Panc1 (cell line): ENCODE measurements around the gene UBQLN4. TPM values are rescaled to one million over a fixed set of nuclear protein-coding genes. Genes with fewer than 3 reads are reported as not detected.

Experiments
- ATAC-seq: fragments of 200-7000 bp; cut with Tn5 transposase; 2 replicates; pipeline ENCODE4 v1.9.1; 2020; ENCODE audit warnings: mild to moderate bottlenecking, moderate library complexity
- BruUV-seq: library from RNA; stranded (reverse); fragments of 400-500 nt; replicated peaks from 2 replicates; lab custom pipeline; 2021; lab: Mats Ljungman, UMichigan
- CTCF ChIA-PET: fragments of 300-600 bp; sonication (Branson Sonifier 250); formaldehyde crosslinking; loops from one replicate; lab custom pipeline; 2022; ENCODE audit warnings: antibody characterized with exemption; lab: Charles Lee
- POLR2A ChIA-PET: fragments of 300-600 bp; sonication (Branson Sonifier 250); formaldehyde crosslinking; loops from one replicate; lab custom pipeline; 2022; ENCODE audit warnings: antibody characterized with exemption; lab: Charles Lee
- DNase-seq: peaks from one replicate; pipeline ENCODE4 v3.0.0-alpha.2; 2010; ENCODE audit warnings: low read depth, low spot score
- H3K27ac ChIP-seq: 2 replicates; pipeline ENCODE4 v1.5.1; 2011; ENCODE audit warnings: mild to moderate bottlenecking, low read length, inconsistent platforms
- H3K27me3 ChIP-seq: fragments of 200-500 bp; sonication (Bioruptor generic); 2 replicates; pipeline ENCODE4 v1.6.0; 2014; ENCODE audit warnings: low read length, inconsistent platforms; ENCODE audit not compliant: control insufficient read depth, insufficient read depth
- H3K36me3 ChIP-seq: fragments of 200-500 bp; sonication (Bioruptor generic); 2 replicates; pipeline ENCODE4 v1.5.1; 2014; ENCODE audit warnings: inconsistent platforms, mild to moderate bottlenecking, low read length, moderate library complexity; ENCODE audit not compliant: control insufficient read depth, insufficient read depth
- H3K4me1 ChIP-seq: 2 replicates; pipeline ENCODE4 v1.5.1; 2011; ENCODE audit warnings: inconsistent platforms, mild to moderate bottlenecking, low read length, moderate library complexity; ENCODE audit not compliant: control insufficient read depth, insufficient read depth
- H3K4me3 ChIP-seq, 2 experiments: 2 replicates each; pipeline ENCODE4 v1.5.1; 2011 to 2012; ENCODE audit warnings: low read depth in 2 of 2, low read length in 2 of 2, mild to moderate bottlenecking in 2 of 2, inconsistent platforms in 1 of 2, moderate library complexity in 1 of 2
- H3K9me3 ChIP-seq: fragments of 200-500 bp; sonication (Bioruptor generic); 2 replicates; pipeline ENCODE4 v1.5.1; 2014; ENCODE audit warnings: low read depth, mild to moderate bottlenecking, inconsistent platforms, low read length, moderate library complexity; ENCODE audit not compliant: control insufficient read depth, insufficient read depth
- POLR2AphosphoS5 ChIP-seq: IDR thresholded peaks from 2 replicates; pipeline ENCODE4 v1.6.1; 2012; ENCODE audit warnings: mild to moderate bottlenecking, low read depth, low read length, moderate library complexity
- SIN3A ChIP-seq: IDR thresholded peaks from 2 replicates; pipeline ENCODE4 v1.6.1; 2012; ENCODE audit warnings: low read depth, mild to moderate bottlenecking, low read length, moderate library complexity, borderline replicate concordance; ENCODE audit not compliant: insufficient read depth
- TCF7L2 ChIP-seq: IDR thresholded peaks from 2 replicates; pipeline ENCODE4 v1.6.1; 2011; ENCODE audit warnings: mild to moderate bottlenecking, low read depth, low read length, inconsistent platforms
- in situ Hi-C: cut with HindIII; loops from 2 replicates; pipeline ENCODE4 v1.10.0; 2016; ENCODE audit warnings: low sequenced_read_pairs, low pct_unique_long_range_greater_than_20kb
- intact Hi-C: fragments of 100-400 bp; cut with micrococcal nuclease; formaldehyde crosslinking; loops from one replicate; pipeline ENCODE4 v1.10.0; 2022; ENCODE audit not compliant: unreplicated experiment
- total RNA-seq: library from RNA; stranded (reverse); gene quantifications from one replicate; pipeline ENCODE4 v1.2.1, GENCODE V29; 2021; ENCODE audit not compliant: unreplicated experiment
- TF ChIP-seq, protein P1 (sequence below), 2 experiments: IDR thresholded peaks; 2 replicates each; pipeline ENCODE4 v1.6.1; 2011 to 2012; ENCODE audit warnings: low read depth in 2 of 2, control low read depth in 1 of 2, low read length in 1 of 2, mild to moderate bottlenecking in 1 of 2, moderate library complexity in 1 of 2; ENCODE audit not compliant: insufficient read depth in 1 of 2
- TF ChIP-seq, protein P2 (sequence below): fragments of 450-650 bp; IDR thresholded peaks from 2 replicates; pipeline ENCODE4 v1.5.1; 2017; ENCODE audit warnings: mild to moderate bottlenecking

Gene UBQLN4
- total RNA-seq, 1 experiment from 2014 or later = 60.0 TPM

GRCh38 chr1:156075775-156076204 lies 22.2 kb upstream of the UBQLN4 start:
- ChIA-PET POLR2A (interaction anchor here (0.7 kb wide), 1 partner anchor 53 kb away, joined by 3 read pairs; no protein-coding TSS in a partner anchor), CTCF (no interaction called here)
- H3K36me3 ChIP-seq = no peaks in the 10 kb centered on the region
- ATAC-seq (no peak), DNase-seq (no peak)
- no peak overlapping the region for H3K27ac ChIP-seq
- peaks cover 11% of the 10 kb centered on the region for H3K4me1 ChIP-seq
- no peaks in the 10 kb centered on the region for H3K9me3 ChIP-seq
- in situ Hi-C loops = no loop called here
- H3K27me3 ChIP-seq = no peaks in the 10 kb centered on the region
- BruUV-seq = no TSS peak
- TF ChIP-seq POLR2AphosphoS5 (no peak), SIN3A (no peak), TCF7L2 (no peak)
- TF ChIP-seq, protein P1, sequence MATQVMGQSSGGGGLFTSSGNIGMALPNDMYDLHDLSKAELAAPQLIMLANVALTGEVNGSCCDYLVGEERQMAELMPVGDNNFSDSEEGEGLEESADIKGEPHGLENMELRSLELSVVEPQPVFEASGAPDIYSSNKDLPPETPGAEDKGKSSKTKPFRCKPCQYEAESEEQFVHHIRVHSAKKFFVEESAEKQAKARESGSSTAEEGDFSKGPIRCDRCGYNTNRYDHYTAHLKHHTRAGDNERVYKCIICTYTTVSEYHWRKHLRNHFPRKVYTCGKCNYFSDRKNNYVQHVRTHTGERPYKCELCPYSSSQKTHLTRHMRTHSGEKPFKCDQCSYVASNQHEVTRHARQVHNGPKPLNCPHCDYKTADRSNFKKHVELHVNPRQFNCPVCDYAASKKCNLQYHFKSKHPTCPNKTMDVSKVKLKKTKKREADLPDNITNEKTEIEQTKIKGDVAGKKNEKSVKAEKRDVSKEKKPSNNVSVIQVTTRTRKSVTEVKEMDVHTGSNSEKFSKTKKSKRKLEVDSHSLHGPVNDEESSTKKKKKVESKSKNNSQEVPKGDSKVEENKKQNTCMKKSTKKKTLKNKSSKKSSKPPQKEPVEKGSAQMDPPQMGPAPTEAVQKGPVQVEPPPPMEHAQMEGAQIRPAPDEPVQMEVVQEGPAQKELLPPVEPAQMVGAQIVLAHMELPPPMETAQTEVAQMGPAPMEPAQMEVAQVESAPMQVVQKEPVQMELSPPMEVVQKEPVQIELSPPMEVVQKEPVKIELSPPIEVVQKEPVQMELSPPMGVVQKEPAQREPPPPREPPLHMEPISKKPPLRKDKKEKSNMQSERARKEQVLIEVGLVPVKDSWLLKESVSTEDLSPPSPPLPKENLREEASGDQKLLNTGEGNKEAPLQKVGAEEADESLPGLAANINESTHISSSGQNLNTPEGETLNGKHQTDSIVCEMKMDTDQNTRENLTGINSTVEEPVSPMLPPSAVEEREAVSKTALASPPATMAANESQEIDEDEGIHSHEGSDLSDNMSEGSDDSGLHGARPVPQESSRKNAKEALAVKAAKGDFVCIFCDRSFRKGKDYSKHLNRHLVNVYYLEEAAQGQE (IDR thresholded peaks at IDR 0.05; ENCODE audit: insufficient read depth in 1 of 2, low read depth in 2 of 2, low read length in 1 of 2) = no peak
- TF ChIP-seq, protein P2, sequence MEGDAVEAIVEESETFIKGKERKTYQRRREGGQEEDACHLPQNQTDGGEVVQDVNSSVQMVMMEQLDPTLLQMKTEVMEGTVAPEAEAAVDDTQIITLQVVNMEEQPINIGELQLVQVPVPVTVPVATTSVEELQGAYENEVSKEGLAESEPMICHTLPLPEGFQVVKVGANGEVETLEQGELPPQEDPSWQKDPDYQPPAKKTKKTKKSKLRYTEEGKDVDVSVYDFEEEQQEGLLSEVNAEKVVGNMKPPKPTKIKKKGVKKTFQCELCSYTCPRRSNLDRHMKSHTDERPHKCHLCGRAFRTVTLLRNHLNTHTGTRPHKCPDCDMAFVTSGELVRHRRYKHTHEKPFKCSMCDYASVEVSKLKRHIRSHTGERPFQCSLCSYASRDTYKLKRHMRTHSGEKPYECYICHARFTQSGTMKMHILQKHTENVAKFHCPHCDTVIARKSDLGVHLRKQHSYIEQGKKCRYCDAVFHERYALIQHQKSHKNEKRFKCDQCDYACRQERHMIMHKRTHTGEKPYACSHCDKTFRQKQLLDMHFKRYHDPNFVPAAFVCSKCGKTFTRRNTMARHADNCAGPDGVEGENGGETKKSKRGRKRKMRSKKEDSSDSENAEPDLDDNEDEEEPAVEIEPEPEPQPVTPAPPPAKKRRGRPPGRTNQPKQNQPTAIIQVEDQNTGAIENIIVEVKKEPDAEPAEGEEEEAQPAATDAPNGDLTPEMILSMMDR = no peak
- intact Hi-C loops = no loop called here
- no peak overlapping the region for H3K4me3 ChIP-seq

DNA sequence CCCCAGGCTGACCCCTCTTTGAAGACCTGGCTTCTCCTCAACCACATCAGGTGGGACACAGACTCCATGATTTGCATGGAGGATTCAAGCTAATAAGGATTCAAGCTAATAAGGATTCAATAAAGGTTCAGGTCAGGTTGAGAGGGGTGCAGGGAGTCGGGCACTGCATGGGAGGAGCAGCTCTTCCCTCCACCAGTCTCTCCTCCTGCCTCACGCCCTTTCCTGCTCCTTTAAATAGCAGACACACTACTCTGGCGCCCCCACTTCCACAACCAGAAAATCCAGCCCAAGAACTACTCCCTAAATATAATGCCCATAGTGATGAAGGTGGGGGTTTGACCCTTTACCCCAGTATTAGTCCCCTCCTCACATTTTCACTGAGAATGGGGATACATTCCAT lies 21.6 kb upstream of the UBQLN4 start:
- no peaks in the 10 kb centered on the region for H3K9me3 ChIP-seq
- no peaks in the 10 kb centered on the region for H3K36me3 ChIP-seq
- ChIA-PET CTCF (no interaction called here), POLR2A (no interaction called here)
- in situ Hi-C loops (no loop called here), intact Hi-C loops (no loop called here)
- H3K27me3 ChIP-seq = no peaks in the 10 kb centered on the region
- ATAC-seq = no peak
- H3K27ac ChIP-seq = no peak overlapping the region
- no peak overlapping the region for H3K4me3 ChIP-seq
- no peak for DNase-seq
- H3K4me1 ChIP-seq = peaks cover 7% of the 10 kb centered on the region
- BruUV-seq = no TSS peak
- TF ChIP-seq, protein P1 (IDR thresholded peaks at IDR 0.05; ENCODE audit: insufficient read depth in 1 of 2, low read depth in 2 of 2, low read length in 1 of 2) = no peak
- TF ChIP-seq TCF7L2 = no peak
- no peak for TF ChIP-seq POLR2AphosphoS5
- no peak for TF ChIP-seq SIN3A
- TF ChIP-seq, protein P2 = no peak
